GM08714 (cell line): Measurements from ENCODE around the gene SLC34A1.
"Not testable (repeated sequence)": the region's sequence is repeated elsewhere in the genome, so short reads cannot be mapped to it uniquely, and the experiment has no call there.

Source experiments
- H3K4me3 ChIP-seq: fragments of 200-500 bp; sonication (Bioruptor generic); 2 replicates; pipeline ENCODE4 v1.5.1; 2014; ENCODE audit warnings: mild to moderate bottlenecking, low read length, inconsistent platforms
- ZNF274 ChIP-seq: IDR thresholded peaks from 2 replicates; pipeline ENCODE4 v1.6.1; 2012; ENCODE audit warnings: mild to moderate bottlenecking, low read depth, low read length

SLC34A1 gene

GRCh38 chr5:177369645-177370440, 14.4 kb upstream of the SLC34A1 start:
- no peak overlapping the region for H3K4me3 ChIP-seq
- TF ChIP-seq ZNF274, result no peak

GRCh38 chr5:177370488-177371119, 13.6 kb upstream of the SLC34A1 start:
- no peak for TF ChIP-seq ZNF274
- H3K4me3 ChIP-seq, result no peak overlapping the region

GRCh38 chr5:177371120-177372033, 12.9 kb upstream of the SLC34A1 start:
- TF ChIP-seq ZNF274, result no peak
- H3K4me3 ChIP-seq, result no peak overlapping the region

GRCh38 chr5:177372034-177372896, 12.0 kb upstream of the SLC34A1 start:
- no peak overlapping the region for H3K4me3 ChIP-seq
- no peak for TF ChIP-seq ZNF274

GRCh38 chr5:177372910-177373309, 11.3 kb upstream of the SLC34A1 start:
- no peak for TF ChIP-seq ZNF274
- no peak overlapping the region for H3K4me3 ChIP-seq

GRCh38 chr5:177373806-177374205, 10.4 kb upstream of the SLC34A1 start:
- no peak for TF ChIP-seq ZNF274
- H3K4me3 ChIP-seq, result no peak overlapping the region

- no peak for TF ChIP-seq ZNF274
- no peak overlapping the region for H3K4me3 ChIP-seq
These were observed 10.0 kb upstream of the SLC34A1 start for GRCh38 chr5:177374211-177374610.

GRCh38 chr5:177375516-177375915, 8.7 kb upstream of the SLC34A1 start:
- H3K4me3 ChIP-seq, result not testable (repeated sequence)

- TF ChIP-seq ZNF274, result no peak
- H3K4me3 ChIP-seq, result no peak overlapping the region
These were observed 8.1 kb upstream of the SLC34A1 start for GRCh38 chr5:177376107-177376506.

- no peak overlapping the region for H3K4me3 ChIP-seq
- no peak for TF ChIP-seq ZNF274
These were observed 6.1 kb upstream of the SLC34A1 start for GRCh38 chr5:177377851-177378776.

GRCh38 chr5:177378884-177379883, 5.0 kb upstream of the SLC34A1 start:
- no peak for TF ChIP-seq ZNF274
- H3K4me3 ChIP-seq, result no peak overlapping the region

- TF ChIP-seq ZNF274, result no peak
- no peak overlapping the region for H3K4me3 ChIP-seq
These were observed 3.5 kb upstream of the SLC34A1 start for GRCh38 chr5:177380805-177381126.
